Endothelial cell of hepatic sinusoid (primary cell): Measurements from ENCODE around the gene COQ10A.

Experiments used
- in situ Hi-C: cut with HindIII; loops from 2 replicates; pipeline ENCODE4 v1.10.0; 2017; ENCODE audit warnings: low sequenced_read_pairs

COQ10A gene

GRCh38 chr12:56266693-56267442 is at the start of gene COQ10A:
Gene COQ10A (plus strand): TSS chr12:56266942. CDS start chr12:56267119, 177 bp downstream.
- in situ Hi-C loops, result no loop called here

GRCh38 chr12:56219840-56220239 is 46.9 kb upstream of the COQ10A start:
- in situ Hi-C loops, result loop anchor here (5.0 kb wide), 1 partner anchor 33 kb away; the partner anchor contains the start of gene SMARCC2

- in situ Hi-C loops, result loop anchor here (5.0 kb wide), 1 partner anchor 33 kb away; the partner anchor contains the start of gene SMARCC2
Observed at GRCh38 chr12:56220611-56221231, 46.0 kb upstream of the COQ10A start.

- in situ Hi-C loops, result loop anchor here (5.0 kb wide), 1 partner anchor 34 kb away; the partner anchor contains the start of gene SMARCC2
Observed at GRCh38 chr12:56221232-56221756, 45.4 kb upstream of the COQ10A start.

- in situ Hi-C loops, result loop anchor here (5.0 kb wide), 1 partner anchor 35 kb away; the partner anchor contains the start of gene SMARCC2
Observed at GRCh38 chr12:56221757-56222530, 44.8 kb upstream of the COQ10A start, which contains the start of gene RNF41. Gene RNF41 (minus strand): TSS chr12:56221922. CDS start chr12:56214047, 7,875 bp downstream.

GRCh38 chr12:56222531-56222895 is 44.2 kb upstream of the COQ10A start:
- in situ Hi-C loops, result loop anchor here (5.0 kb wide), 1 partner anchor 35 kb away; the partner anchor contains the start of gene SMARCC2

GRCh38 chr12:56223571-56224101 is 43.1 kb upstream of the COQ10A start:
- in situ Hi-C loops, result loop anchor here (5.0 kb wide), 1 partner anchor 36 kb away; the partner anchor contains the start of gene SMARCC2

GRCh38 chr12:56224102-56224701 is 42.5 kb upstream of the COQ10A start, which contains the start of gene NABP2:
Gene NABP2 (plus strand): TSS chr12:56224342. CDS start chr12:56224857, 515 bp downstream.
- in situ Hi-C loops, result loop anchor here (5.0 kb wide), 1 partner anchor 37 kb away; the partner anchor contains the start of gene SMARCC2

GRCh38 chr12:56224954-56225353 is 41.8 kb upstream of the COQ10A start:
- in situ Hi-C loops, result loop anchor here (5.0 kb wide), 1 partner anchor 38 kb away; the partner anchor contains the start of gene SMARCC2

GRCh38 chr12:56229082-56229481 is 37.7 kb upstream of the COQ10A start:
- in situ Hi-C loops, result no loop called here

- in situ Hi-C loops, result no loop called here
Observed at GRCh38 chr12:56229916-56230431, 36.8 kb upstream of the COQ10A start, which contains the start of gene SLC39A5. Gene SLC39A5 (plus strand): TSS chr12:56230051. CDS start chr12:56231275, 1,224 bp downstream.

GRCh38 chr12:56230432-56231183 is 36.1 kb upstream of the COQ10A start:
- in situ Hi-C loops, result no loop called here

- in situ Hi-C loops, result no loop called here
Observed at GRCh38 chr12:56231184-56231582, 35.6 kb upstream of the COQ10A start.

- in situ Hi-C loops, result no loop called here
Observed at GRCh38 chr12:56234746-56235436, 31.9 kb upstream of the COQ10A start.

- in situ Hi-C loops, result no loop called here
Observed at GRCh38 chr12:56236091-56236490, 30.7 kb upstream of the COQ10A start.

- in situ Hi-C loops, result no loop called here
Observed at GRCh38 chr12:56236985-56237384, 29.8 kb upstream of the COQ10A start.

- in situ Hi-C loops, result no loop called here
Observed at GRCh38 chr12:56237552-56237951, 29.2 kb upstream of the COQ10A start.
